ENCODE measurements around the gene HOXB13. TPM values are rescaled to one million over a fixed set of nuclear protein-coding genes. Genes with fewer than 3 reads are reported as not detected.

Gene HOXB13
- total and polyA plus RNA-seq, 2 of the 13 experiments (the other 11 are each of a cell fraction or from before 2014, with no cell fraction given): not detected

GRCh38 chr17:48678141-48678971 lies 50.2 kb downstream of the HOXB13 start (continued):
- TF ChIP-seq, protein P1, sequence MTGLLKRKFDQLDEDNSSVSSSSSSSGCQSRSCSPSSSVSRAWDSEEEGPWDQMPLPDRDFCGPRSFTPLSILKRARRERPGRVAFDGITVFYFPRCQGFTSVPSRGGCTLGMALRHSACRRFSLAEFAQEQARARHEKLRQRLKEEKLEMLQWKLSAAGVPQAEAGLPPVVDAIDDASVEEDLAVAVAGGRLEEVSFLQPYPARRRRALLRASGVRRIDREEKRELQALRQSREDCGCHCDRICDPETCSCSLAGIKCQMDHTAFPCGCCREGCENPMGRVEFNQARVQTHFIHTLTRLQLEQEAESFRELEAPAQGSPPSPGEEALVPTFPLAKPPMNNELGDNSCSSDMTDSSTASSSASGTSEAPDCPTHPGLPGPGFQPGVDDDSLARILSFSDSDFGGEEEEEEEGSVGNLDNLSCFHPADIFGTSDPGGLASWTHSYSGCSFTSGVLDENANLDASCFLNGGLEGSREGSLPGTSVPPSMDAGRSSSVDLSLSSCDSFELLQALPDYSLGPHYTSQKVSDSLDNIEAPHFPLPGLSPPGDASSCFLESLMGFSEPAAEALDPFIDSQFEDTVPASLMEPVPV (CRISPR knock-in tag; IDR thresholded peaks at IDR 0.05): no peak
- TF ChIP-seq CREB3 (CRISPR knock-in tag; IDR thresholded peaks at IDR 0.05): no peak
- TF ChIP-seq ZNF609 (CRISPR knock-in tag; IDR thresholded peaks at IDR 0.05; ENCODE audit: borderline replicate concordance): no peak
- TF ChIP-seq TBX3 (IDR thresholded peaks at IDR 0.05; ENCODE audit: borderline replicate concordance): no peak
- peak; percentile 66 for TF ChIP-seq ZNF644 (CRISPR knock-in tag; IDR thresholded peaks at IDR 0.05; ENCODE audit: low read depth)
- TF ChIP-seq, protein P2, sequence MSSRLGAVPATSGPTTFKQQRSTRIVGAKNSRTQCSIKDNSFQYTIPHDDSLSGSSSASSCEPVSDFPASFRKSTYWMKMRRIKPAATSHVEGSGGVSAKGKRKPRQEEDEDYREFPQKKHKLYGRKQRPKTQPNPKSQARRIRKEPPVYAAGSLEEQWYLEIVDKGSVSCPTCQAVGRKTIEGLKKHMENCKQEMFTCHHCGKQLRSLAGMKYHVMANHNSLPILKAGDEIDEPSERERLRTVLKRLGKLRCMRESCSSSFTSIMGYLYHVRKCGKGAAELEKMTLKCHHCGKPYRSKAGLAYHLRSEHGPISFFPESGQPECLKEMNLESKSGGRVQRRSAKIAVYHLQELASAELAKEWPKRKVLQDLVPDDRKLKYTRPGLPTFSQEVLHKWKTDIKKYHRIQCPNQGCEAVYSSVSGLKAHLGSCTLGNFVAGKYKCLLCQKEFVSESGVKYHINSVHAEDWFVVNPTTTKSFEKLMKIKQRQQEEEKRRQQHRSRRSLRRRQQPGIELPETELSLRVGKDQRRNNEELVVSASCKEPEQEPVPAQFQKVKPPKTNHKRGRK (CRISPR knock-in tag; IDR thresholded peaks at IDR 0.05): no peak; the same call in 1 of the 2 replicates
- TF ChIP-seq, protein P3, sequence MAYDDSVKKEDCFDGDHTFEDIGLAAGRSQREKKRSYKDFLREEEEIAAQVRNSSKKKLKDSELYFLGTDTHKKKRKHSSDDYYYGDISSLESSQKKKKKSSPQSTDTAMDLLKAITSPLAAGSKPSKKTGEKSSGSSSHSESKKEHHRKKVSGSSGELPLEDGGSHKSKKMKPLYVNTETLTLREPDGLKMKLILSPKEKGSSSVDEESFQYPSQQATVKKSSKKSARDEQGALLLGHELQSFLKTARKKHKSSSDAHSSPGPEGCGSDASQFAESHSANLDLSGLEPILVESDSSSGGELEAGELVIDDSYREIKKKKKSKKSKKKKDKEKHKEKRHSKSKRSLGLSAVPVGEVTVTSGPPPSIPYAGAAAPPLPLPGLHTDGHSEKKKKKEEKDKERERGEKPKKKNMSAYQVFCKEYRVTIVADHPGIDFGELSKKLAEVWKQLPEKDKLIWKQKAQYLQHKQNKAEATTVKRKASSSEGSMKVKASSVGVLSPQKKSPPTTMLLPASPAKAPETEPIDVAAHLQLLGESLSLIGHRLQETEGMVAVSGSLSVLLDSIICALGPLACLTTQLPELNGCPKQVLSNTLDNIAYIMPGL (CRISPR knock-in tag; IDR thresholded peaks at IDR 0.05; ENCODE audit: borderline replicate concordance in 1 of 2, low read depth in 1 of 2): peak; percentile 84 to 85; a peak in 3 of 4 replicates
- no peak for TF ChIP-seq ONECUT2 (CRISPR knock-in tag; IDR thresholded peaks at IDR 0.05)
- TF ChIP-seq MYC (CRISPR knock-in tag; IDR thresholded peaks at IDR 0.05; ENCODE audit: borderline replicate concordance): peak; percentile 39; the same call in 1 of the 2 replicates
- TF ChIP-seq NFAT5 (CRISPR knock-in tag; IDR thresholded peaks at IDR 0.05): no peak

Data from HepG2 (cell line).